Effector CD4-positive, alpha-beta T cell (primary cell): ENCODE measurements around the gene RARB.

Experiments used
- DNase-seq: peaks from one replicate; pipeline ENCODE4 v3.0.0-alpha.2; 2020

RARB gene

DNA sequence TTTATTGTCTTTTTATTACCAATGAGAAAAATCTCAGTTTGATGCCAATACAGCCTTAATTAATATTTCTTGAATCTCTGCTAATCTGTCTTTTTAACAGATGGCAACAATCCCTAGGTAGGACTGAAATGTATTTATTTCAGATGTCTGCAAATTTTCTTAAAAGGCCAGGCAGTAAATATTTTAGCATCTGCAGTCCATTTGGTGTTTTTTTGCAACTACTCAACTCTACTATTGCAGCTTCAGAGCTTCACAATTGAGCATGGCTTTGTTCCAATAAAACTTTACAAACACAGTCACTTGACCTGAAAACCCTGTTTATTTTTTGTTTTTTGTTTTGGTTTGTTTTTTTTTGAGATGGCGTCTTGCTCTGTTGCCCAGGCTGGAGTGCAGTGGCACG lies 82.7 kb downstream of the RARB start:
- no peak for DNase-seq

DNA sequence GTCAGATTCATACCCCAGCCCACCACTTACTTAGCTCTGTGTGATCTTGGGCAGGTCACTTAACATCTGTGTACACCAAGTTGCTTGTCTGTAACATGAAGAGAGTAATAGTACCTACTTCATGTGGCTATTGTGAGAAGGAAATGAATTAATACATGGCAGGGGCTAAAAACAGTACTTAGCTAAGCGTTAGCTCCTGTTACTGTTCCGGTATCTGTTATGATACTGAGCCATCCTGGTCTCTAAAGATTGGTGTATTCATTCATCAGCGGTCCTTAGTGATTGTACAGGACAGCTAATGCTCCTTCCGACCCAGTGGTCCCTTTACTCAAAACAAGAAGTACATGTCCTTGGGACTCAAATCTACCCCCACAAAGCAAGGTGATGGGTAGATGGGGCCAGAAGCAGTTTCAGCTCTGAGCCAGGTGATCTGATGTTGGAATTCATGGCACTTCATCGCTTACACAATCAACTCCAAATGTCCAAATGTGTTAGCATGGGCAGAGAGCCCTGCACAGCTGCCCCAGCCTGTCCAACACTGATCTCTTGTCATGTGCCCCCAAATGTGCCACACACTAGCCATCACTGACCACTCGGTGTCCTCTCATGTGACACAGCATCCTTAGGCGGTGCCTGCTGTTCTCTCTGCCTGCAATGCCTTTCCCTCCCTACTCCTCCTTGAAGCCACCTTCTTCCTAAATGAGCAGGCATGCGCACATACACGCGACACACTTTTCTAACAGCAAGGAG lies 84.1 kb downstream of the RARB start:
- no peak for DNase-seq

DNA sequence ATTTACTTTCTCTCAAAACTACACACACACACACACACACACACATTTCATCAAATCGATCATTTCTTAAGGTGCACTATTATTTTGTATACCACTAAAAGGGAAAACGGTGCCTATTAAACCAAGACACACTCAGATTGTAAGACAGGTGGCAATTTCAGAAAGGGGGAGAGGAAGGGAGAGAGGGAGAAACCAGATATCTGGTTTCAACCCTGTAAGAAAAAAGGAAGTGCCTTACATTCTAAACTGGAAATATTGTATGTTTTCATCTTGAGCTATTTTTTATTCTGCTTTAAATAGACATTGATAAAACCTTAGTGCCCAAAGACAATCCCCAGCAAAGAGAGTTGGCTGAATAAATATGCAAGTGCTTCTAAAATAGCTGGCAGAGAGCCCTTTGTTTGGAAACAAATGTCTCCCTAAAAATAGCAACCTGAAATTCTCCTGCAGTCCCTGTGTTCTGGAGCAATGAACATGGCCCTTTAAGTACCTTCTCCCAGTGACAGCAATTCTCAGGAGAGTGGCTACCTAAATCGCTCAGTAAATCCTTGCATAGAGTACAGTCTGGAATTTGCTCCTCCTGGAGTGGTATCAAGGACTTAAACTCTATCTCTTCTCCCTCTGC lies 85.7 kb downstream of the RARB start:
- no peak for DNase-seq

DNA sequence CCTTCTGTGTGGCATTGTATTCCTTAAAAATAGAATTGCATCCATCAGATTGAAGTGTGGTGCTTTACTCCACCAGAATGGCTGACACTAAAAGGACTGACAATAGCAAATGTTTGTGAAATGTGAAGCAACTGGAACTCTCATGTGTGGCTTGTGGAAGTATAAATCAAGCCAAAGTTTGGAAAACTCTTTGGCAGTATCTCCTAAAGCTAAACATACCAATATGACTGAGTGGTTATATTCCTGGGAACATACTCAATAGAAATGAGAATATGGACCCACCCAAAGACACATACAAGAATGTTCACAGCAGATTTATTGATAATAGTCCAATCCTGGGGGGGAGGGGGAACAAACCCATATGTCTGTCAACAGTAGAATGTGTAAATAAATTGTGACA lies 87.1 kb downstream of the RARB start:
- DNase-seq: no peak

DNA sequence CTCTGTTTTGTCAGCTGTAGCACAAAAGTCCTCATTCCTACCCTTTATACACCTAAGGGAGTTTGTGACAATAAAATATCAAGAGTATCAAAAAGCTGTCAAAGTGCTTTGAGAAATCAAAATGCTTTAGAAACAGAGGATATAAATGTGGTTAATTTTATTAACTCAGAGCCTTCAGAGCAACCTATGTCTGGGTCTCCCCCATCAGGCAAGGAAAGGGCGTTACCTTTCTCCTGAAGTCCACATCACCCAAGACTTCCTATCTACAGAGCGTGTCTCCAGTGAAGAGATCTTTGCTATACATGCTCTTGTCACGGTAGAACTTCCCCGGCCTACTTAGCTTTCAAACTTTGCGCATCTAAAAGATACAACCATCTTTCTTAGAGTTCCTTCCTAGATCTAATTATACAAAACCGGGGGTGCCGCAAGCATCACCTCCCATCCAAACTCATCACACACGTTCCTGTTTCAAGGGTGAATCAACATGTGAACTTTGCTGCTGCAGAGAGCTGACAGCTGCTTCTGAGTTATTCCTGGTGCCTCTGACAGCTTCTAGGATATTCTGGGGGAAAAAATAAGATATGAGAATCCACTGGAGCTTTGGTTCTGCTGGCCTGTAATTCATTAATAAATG lies 93.0 kb downstream of the RARB start:
- no peak for DNase-seq

DNA sequence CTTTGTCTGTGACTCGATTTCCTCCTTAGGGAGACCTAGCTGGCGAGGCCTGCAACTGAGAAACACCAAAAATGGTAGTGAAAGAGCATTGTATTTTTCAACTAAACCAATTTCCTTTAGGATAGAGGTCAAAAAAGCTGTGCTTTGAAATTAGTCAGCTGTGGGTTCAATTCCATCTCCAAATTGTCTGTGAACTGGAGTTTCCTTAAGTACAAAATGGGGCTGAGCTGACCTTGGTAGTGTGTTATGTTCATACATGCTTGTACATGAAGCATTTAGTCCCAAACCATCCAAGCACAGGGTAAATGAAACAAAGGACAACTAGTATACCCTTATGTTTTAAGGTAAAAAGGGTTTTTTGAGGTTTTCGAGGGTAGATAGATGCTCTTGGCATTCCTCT lies 99.3 kb downstream of the RARB start:
- no peak for DNase-seq

DNA sequence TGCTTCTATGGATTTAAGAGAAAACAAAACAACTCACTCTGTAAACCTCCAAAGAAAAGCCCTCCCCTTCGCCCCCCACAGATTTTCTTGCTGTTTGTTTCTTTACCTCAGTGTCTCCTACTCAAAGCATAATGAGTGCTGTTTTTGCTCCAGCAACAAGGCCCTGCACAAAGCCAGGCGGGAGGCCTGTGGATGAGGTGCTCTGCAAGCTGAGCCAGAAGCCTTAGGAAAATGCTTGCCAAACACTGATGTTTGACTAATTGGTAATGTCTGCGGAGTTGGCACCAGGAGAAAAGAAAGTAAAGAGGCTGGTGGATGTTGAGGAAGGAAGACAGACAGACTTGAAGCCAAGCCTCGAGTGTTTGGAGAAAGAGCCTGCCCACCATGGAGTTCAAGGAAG lies 99.7 kb downstream of the RARB start:
- no peak for DNase-seq

DNA sequence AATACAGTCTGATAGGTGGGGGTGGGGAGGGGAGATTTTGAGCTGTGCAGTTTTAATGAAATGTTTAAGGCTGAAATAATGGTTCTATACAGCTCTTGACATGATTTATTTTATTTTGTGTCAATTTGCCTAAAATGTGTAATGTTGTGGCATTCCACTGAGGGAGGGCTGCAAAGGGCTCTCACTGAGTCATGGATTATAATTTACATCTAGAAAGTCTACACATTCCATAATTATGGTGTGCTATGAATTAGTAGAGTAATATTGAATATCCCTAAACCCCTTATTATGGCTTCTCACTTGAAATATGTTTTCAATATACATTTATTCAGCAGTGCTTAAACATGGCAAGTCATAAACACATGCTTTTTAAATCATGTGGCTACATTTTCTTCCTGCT lies 103.9 kb downstream of the RARB start:
- no peak for DNase-seq

DNA sequence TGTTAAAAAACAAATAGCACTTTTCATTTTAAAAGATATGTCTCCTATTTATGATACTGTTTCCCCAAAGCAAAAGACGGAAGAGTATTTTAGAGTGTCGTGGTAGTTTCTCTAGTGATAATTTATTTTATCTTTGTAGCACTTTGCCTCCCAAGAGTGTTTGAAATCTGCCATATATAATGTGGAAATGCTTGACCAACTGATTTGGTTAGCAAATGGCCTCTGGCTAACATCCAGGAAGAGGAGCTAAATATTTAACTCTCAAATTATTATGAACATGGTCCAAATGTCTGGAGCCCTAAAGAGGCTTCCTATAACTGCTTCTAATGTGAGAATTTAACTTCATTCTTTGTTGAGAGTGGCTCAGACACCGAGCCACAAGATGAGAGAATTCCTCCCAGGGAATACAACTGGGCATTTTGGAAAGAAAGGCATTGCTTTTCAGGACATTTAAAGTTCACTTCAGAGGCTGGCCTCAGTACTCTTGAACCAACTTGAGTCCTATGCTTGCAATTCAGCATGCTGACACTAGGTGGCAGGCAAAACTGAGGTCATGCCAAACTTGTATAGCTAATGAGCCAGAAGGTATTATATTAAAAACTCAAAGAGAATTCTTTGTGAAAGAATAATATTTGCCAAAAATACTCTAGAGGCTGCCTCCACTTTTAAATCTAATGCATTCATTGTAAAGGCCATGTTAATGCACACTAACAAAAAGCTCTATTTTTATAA lies 104.5 kb downstream of the RARB start:
- no peak for DNase-seq

DNA sequence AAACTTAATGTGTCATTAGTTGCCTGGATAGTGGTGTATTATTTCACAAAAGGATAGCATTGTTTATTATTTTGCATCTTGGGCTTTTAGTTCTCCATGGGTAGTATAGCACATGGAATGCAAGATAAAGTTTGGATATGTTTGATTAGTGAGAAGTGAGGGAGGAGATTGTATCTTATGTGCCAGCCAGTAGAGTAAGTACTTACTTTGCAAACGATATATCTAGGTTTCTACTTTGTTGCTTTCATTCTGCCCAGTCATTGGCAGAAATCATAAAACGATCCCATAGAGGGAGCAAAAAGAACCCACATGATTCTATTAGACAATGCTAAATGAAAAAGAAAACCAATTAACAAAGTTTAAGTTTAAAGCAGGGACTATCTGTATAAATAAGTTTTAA lies 105.3 kb downstream of the RARB start:
- DNase-seq: no peak

DNA sequence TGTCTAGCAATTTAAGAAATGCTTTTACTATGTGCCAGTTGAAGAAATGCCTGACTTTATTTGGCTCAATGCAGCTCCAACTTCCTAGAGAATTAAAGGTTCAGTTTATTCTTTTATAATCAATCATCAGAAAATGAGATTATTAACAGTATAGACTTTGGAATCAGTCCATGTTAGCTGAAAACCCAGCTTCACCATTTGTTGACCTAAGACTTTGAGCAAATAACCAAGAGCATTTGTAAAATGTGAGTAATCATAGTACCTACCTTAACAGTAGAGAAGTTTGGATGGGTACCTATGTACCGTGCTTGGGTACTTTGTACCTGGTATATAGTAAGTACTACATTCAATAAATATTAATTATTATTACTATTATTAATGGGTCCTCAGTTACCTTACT lies 105.9 kb downstream of the RARB start:
- DNase-seq: no peak

DNA sequence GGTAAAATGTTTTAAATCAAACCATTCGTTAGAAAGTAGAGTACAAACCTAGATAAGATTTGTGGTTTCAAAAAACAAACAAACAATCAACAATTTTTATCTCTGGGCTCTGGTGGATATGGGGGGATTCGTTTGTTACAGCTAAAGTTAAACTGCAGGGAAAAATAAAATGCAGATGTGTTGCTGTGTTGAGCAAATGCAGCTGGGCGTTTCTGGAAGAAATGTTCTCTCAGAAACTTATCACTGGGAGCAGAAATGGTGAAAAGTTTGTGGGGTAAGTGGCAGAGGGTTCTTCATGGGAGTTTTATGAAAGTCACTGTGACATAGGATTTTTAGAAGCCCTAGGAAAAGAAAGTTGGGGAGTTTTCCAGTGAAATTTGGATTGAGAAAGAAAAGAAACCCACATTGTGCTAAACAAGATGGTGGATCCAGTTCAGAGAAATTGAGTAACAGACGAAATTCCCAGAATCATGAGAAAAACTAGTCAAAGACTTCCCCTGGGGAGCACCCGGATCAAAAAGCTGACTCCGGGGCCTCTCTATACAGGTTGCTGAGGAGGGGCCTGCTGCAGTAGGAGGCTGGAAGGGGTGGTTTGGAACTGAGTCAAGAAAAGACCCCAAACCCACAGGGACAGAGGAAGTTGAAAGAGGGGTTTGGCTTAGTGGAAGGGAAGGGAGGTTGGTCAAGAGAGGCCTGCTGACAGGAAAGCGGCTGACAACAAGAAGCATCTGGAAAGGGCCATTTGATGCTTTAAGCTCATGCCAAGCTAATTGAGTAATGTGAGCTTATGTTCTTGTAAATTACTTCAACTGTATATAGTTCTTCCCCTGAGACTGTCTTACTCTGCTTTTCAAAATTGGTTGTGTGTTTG lies 108.7 kb downstream of the RARB start:
- DNase-seq: no peak

DNA sequence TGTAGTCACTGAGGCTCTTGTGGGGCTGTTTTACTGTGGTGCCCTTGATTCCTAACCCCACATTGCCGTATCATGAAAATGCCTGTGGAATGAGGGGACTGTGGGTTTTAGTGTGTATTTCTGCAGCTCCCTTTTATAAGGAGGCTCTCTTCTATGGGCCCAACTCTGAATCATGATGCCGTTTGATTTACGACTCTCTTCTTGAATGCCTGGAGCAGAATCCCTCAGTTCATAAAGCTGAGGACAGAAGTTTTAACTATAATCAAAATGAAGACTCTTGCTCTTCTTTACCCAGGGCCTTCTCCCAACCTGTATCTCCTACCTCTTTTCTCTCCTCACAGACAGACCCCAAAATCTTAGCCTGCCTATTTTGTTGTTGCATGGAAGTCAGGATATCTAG lies 109.5 kb downstream of the RARB start:
- DNase-seq: no peak

DNA sequence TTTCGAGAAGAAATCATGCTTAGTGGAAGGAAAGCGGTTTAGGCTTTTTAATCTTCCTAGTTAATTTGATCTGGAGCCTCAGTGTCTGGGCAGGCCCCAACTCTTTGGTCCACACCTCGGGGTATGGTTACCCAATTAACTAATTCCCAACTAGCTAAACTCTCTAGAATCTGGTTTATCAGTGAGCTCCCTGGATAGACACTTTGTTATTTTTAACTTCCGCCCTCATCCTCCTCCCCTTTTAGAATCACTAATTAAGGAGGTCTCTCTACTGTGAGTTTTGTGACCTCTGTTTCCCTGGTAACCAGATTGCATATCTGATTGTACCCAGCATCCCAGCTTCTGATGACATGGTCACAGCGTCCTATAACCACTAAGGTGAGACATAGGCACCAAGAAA lies 112.2 kb downstream of the RARB start:
- DNase-seq: no peak

DNA sequence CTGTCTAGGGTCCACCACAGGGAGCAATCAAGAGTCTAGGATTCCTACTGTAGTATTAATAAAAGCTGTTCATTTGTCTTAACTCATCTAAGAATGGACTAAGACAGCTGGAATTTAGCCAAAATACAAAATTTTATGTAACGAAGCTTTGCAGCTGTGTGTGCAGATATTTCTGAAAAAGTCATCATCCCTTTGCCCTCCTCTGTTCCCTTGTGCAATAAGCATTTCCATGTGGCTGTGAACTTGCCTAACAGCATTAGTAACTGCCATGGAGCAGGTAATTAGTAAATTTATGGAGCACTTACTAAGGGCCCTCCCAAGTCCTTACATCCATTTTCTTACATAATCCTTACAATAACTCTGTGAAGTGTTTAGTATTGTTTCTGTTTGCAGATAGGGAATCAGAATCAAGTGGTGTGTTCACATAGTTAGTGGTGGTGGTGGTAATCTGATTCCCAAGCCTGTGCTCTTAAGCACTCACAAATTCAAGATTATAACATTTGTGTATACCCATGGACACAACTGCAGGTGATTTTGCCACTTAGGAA lies 114.5 kb downstream of the RARB start:
- DNase-seq: no peak

DNA sequence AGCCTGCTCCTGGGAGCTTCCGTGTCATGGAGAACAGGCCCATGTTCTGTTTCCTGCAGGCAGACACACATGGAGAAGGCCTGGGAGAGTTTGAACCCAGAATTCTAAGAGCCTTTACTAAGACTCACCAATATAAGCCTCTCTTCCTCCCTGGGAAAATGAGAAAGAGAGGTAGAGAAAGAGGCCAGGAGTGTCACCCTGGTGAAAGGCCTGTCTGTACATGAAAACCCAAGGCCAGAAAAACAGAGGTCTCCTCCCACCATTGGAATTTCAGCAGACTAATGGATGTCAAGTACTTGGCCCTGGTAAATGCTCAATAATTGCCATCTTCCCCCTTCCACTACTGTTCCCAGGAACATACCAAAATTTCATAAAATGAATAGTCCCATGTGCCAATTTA lies 119.0 kb downstream of the RARB start:
- no peak for DNase-seq

DNA sequence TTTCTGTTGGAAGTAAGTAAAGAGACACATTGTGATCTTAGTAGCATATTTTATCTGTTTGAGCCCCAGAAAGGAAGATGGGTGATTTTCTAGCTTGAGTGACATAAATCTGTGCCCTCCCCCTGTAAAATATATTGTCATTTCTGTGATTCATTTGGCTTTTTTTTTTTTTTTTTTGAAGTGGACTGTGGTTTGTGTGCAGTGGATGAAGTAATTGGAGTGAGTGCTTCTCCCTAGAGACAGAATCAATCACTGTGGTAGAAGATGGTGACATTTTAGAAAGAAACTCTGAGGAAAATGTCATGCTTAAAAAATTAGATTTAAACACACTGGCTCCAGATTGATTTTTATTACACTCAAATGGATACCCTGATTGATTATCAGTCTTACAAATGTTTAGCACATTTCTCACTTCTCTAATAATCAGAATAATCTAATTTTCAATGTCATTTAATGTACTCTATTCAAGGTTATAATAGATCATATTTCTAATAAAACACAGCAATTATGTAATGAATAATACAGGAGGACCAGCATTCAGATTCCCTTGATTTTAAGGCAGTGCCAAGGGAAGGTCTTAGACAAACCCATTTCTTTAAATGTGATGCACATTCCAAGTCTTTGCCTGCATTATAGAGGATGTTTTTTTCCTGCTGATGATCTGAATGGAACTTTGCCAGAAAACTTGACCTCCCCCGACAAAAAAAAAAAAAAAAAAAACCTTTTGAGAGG lies 120.0 kb downstream of the RARB start:
- DNase-seq: no peak

DNA sequence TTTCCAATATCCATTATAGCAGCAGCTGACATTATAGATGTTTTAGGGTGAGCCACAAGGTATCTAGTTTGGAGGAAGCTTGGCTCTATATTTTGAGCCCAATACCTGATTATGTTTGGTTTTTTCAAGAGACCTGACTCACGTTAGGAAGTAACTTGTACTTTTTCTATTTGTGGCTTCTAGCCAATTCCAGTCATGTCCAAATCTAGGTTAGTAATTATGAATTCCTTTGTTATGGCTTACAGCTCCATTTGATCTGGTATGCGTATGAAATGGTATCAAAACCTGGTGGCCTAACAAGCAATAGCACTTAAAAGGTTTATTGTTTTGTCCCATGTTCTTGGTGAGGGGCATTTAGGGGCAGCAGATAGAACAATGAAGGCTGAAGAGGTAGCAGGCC lies 120.8 kb downstream of the RARB start:
- DNase-seq: no peak

DNA sequence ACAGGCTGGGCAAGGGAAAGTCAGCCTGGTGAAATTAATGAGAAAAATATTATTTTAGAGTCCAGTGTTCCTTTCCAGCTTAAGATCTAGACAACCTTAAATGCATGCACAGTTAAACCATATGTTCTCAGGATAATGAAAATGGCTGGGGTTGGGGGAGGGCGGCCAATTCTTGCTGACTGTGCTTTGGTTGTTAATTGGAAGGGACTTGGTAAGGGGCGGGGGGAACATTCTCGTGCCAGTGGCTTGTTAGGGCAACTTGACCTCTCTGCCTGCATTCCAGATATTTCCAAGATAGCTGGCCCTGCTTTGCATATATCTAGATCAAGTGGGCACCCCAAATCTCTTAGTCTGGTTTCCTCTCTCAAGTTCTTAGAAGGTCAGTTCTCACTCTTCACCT lies 124.2 kb downstream of the RARB start:
- no peak for DNase-seq

DNA sequence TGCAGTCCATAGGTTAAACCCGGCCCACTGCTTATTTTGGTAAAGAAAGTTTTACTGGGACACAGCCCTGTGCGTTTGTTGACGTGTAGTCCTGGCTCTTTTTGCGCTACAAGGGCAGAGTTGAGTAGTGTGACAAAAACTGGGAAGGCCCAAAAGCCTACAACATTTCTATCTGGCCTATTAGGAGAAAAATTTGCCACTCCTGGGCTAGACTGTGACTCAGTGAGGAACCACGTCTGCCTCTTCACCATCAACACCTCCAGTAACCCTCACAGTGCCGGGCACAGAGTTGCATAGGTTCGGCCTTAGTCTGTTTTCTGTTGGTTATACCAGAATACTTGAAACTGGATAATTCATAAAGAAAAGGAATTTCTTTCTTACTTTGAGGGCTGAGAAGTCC lies 126.3 kb downstream of the RARB start:
- DNase-seq: no peak

DNA sequence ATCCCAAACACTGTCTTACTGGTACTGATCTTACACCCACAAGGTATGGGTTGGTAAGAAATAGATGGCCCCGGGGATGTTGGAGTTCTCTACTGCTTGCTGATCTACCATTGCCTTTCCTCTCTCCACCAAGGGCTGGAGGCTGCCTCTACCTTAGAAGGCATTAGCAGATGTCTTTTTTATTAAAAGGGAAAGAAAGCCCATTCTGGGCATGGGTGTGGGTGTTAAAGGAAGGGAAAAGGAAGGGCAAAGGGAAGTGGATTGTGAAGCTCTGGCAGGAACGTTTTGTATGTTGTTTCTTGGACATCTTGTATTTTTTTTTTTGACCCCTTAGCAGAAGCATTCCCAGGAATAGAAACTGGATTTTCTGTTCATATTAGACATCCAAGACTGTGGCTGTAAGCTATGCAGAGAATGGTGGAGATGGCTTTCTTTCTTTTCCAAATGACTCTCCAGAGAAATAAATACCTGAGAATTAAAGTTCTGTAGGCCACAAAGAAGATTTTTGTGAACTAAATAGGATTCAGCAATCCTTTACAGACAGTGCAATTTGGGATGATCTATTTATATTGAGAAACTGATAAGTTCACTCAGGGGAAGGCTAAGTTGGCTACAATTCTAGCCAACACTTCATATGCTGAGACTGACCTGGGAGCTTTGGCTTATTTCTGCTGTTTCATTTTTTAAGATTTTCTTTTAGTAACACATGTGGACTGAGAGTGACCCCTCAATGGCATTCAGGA lies 127.8 kb downstream of the RARB start:
- no peak for DNase-seq
